Transverse colon (tissue), 3 donors: ENCODE data around the gene C3orf20.

ENCODE experiments used
- CTCF ChIP-seq, 5 experiments: fragments of 200-600 bp in 3 of 5; fragments of 450-650 bp in 2 of 5; sonication (generic) in 3 of 5; IDR thresholded peaks; 1 replicate in 2 of 5; 2 replicates in 3 of 5; pipeline ENCODE4 v1.5.1; 2016 to 2017; ENCODE audit warnings: antibody characterized with exemption in 5 of 5, inconsistent platforms in 3 of 5, mild to moderate bottlenecking in 2 of 5, moderate library complexity in 1 of 5
- EP300 ChIP-seq: sonication (generic); formaldehyde crosslinking; IDR thresholded peaks from one replicate; pipeline ENCODE4 v1.6.1; 2017; ENCODE audit warnings: antibody characterized with exemption, low read depth
- POLR2A ChIP-seq: fragments of 450-650 bp; IDR thresholded peaks from one replicate; pipeline ENCODE4 v1.6.1; 2016; ENCODE audit warnings: antibody characterized with exemption, mild to moderate bottlenecking, moderate library complexity

- TF ChIP-seq POLR2A (no peak), CTCF (IDR thresholded peaks at IDR 0.05) (no peak), EP300 (no peak)
These were observed 24.7 kb downstream of the C3orf20 start for GRCh38 chr3:14699643-14700042.
